HG02970 (cell line): ENCODE results near the gene TMED1.

ENCODE experiments used
- ATAC-seq: cut with Tn5 transposase; IDR thresholded peaks from one replicate; pipeline ENCODE4 v1.9.1; 2021; ENCODE audit warnings: mild to moderate bottlenecking, moderate library complexity, moderate number of reproducible peaks; ENCODE audit not compliant: unreplicated experiment, low FRiP score

The TMED1 gene

DNA sequence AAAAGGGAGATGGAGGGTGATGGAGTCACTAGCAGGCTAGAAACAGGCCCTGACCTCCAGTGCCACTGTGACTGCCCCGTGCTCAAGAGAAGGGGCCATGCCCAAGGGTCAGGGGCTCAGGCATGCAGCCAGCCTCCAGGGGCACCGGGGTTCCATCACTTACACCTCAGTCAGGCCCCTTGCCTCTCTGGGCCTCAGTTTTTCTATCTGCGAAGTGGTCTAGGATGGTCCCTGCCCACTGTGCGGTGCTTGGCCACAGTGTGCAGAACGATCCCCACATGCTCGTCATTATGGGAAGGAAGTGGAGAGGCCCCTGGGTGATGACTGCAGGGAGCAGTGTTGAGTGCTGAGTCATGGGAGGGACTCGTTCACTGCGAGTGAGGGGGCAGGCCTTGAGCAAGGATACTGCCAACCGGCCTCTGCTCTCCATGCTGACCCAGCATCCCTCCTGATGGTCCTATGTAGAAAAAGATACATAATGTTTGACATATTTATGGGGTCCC is 23.1 kb downstream of the TMED1 start:
- no peak for ATAC-seq

DNA sequence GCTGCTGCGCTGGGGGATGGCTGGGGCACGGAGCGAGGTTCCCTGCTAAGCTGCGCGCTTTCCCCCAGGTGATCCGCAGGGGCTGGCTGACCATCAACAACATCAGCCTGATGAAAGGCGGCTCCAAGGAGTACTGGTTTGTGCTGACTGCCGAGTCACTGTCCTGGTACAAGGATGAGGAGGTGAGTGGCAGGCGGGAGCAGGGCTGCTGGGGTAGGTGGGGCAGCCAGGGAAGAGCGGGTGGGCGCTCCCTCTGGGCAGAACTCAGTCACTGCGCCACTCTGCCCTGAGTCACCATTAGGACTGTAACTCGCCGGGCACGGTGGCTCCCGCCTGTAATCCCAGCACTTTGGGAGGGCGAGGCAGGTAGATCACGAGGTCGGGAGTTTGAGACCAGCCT is 23.8 kb downstream of the TMED1 start:
- ATAC-seq = no peak

DNA sequence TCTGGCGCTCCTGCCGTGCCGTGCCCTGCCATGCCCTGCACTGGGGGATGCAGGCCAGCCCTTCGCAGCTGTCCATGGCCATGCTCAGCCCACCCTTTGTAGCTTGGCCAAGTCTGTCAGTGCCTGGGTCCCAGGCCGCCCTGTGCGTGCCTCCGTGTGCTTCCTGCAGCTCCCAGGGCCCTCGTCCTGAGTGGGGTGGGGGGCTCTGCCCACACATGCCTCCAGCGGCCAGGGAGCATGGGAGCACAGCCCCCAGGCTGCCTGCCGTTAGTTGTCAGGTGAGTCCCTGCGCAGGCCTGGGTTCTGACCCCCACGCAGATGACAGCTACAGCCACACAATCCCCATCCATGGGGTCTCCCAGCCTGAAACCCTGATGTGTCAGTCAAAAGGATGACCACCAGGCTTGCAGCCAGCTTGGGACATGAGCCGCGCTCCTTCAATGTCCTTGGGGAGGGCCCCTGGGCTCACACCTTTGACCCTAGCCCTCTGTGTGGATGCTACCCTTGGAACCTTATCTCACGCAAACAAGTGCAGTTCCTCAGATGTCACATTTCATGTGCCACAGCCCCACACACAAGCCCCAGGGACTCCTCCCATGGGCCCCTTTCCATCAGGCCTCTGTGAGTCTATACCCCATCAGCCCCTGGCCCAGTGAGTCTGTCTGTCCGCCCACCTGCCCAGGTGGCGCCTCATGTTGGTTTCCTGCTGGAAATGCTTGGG is 24.5 kb downstream of the TMED1 start:
- ATAC-seq = no peak

DNA sequence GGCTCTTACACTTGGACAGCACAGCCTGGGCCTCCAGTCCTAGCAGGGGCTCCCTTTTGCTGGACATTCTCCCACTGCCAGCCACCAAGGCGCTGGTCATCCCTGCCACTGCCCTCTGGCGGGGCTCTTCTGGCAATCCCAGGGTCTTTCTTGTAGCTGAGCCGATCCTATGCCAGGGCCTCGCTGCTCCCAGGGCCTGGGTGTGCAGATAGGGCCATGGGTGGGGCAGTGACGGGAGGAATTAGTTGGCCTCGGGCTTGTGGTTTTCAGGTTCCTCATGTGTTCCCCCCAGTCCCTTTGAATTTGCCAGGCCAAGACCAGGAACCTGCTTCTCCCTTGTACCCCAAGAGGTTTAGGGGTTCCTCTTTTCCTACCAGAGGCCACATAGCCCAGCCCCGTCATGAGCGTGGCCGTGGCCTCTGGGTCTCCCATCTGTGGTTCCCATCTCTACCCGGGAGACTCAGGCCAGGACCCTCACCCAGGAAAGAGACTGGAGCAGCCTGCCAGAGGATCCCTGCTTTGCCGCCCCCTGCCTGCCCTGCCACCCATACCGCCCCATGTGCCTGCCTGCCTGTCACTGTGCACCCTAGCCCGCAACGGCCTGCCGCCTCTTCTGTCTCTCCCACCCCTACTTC is 26.2 kb downstream of the TMED1 start:
- ATAC-seq = no peak

DNA sequence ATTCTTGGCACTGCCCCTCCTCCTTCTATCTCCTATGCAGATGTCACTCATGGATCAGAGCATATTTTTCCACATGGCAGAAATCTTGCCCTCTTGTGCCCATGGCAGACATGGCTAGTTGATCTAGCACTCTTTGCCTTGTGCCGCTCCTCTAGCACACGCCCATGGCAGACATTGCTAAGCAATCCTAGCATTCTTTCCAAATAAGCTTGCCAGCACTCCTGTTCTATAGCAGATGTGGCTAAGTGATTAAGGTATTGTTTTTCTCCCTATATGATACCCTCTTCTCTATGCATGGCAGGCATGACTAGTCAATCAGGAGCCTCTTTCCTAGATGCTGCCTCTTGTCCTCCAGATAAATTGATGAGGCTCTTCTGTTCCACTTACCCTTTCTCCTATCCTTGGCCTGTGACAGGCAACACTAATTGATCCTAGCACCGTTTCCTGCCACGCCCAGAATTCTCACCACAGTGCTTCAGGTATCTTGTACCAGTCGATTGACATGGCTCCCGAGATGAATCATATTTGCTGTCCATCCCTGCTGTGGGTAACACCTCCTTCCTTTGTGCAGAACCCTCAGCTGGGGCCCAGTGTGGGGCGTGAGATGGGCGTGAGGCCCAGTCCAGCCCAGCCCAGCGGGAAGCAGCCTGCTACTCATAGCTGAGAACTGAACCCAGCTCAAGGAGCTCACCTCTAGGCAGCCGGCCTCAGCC is 26.9 kb downstream of the TMED1 start:
- ATAC-seq = no peak

DNA sequence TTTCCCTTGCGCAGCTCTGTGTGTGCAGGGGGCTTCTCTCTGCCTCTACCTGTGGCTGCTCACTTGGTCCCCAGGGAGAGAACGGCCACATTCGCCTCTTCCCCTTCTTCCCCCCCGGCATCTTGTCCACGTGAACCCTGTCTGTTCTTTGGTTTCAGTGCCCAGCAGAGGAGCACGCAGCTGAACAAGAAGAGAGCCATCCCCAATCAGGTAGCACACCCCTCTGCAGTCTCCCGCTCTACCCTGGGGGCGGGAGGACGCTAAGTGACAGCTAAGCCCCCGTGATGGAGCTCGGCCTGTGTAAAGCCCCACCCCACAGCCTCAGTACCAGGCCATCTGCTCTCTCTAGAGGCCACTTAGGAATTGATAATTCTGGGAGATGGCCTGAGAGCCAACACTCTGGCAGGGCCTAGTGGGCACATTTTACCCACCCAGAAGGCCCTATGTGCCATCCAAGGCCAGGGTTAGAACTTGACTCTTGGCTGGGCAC is 30.2 kb downstream of the TMED1 start:
- no peak for ATAC-seq

DNA sequence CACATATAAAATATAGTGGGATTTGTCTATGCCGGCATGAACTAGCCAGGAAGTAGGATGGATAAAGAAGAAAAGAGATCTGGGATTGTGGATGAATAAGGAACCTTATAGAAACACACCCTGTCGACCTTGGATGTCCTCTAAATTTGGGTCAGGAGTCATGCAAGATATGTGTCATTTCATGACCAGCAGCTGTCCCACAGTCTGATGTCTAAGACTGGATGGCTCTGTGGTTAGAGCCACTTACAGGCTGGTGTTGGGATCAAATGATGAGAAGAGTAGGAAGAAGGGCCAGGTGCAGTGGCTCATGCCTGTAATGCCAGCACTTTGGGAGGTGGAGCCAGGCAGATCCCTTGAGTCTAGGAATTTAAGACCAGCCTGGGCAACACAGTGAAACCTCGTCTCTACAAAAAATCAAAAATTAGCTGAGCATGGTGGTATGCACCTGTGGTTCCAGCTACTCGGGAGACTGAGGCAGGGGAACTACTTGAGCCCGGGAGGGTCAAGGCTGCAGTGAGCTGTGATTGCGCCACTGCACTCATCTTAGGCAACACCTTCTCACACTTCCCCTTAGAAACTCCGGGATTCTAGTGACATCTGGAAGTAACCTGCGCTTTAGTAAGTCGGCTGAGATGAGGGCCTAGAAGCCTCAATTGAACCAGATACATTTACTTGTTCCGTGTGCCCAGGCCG is 30.8 kb downstream of the TMED1 start:
- no peak for ATAC-seq

GRCh38 chr19:10803252-10803651 is 32.8 kb downstream of the TMED1 start:
- ATAC-seq = no peak

GRCh38 chr19:10802479-10802878 is 33.5 kb downstream of the TMED1 start:
- ATAC-seq = no peak

DNA sequence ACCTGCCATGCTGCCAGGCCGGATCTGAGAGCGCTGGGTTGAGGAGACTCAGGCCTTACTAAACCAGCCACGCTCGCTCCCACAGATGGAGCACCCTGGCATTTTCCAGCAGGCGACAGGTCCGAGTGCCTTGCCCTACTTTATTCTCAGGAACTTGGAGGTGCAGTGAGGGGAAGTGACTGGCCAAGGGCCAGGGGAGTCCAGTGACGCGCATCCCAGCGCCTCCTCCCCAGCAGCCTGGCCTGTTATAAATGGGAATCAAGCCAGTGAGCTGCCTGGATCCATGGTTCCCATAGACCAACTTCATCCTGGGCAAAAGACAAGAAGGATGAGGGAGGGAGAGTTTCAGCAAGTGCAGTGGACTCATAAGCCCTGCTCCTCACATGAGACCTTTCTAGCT is 35.5 kb downstream of the TMED1 start:
- ATAC-seq = no peak

DNA sequence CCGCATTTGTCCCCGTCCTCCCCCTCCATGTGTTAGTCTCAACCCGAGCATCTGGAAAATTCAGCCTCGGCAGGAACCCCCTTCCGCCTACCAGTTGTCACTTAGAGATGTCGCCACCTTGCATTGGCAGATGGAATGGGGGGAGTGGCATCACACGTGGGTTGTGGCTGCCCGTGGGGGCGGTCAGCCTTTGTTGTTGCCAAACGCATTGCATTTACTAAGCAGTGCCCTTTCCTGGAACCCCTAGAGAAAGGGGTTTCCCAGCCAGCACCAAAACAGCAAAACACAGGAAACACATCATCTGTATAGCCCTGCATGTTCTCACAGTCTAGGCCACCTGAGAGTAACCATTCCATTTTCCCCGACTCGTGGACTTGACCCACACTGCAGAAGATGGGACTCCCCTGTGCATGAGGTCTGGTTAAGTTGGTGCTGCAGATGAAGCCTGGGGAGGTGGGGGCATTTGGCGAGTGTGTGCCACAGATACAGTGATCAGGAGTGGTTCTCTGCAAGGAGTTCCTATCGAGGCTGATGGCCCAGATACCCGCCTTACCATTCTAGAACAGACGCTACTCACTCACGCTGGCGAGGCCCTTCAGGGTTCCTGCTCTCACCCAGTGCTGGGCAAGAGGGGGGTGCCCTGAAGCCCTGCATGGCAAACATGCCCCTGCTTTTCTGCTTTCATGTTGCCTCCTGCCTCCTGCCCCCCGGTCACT is 38.3 kb downstream of the TMED1 start:
- ATAC-seq = no peak

- ATAC-seq = no peak
These were observed 38.9 kb downstream of the TMED1 start for GRCh38 chr19:10797078-10797477.

GRCh38 chr19:10796653-10797052 is 39.4 kb downstream of the TMED1 start:
- no peak for ATAC-seq

DNA sequence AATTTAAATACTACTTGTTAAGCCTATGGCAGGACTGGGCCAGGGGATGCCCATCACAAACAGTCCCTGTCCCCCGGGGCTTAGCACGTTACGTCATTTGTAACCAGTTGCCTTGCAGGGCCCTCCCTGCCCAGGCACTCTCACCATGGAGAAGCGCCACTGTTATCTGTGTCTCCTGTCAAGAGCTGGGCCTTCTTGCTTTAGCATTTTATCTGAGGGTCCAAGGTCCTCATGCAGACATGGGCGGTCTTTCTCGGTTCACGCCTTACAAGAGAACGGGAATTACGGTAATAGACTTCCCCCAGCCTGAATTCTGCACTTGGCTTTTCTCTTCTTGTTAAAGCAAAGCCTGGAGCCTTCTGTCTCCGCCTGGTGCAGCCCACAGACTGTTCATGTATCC is 46.1 kb downstream of the TMED1 start:
- no peak for ATAC-seq

DNA sequence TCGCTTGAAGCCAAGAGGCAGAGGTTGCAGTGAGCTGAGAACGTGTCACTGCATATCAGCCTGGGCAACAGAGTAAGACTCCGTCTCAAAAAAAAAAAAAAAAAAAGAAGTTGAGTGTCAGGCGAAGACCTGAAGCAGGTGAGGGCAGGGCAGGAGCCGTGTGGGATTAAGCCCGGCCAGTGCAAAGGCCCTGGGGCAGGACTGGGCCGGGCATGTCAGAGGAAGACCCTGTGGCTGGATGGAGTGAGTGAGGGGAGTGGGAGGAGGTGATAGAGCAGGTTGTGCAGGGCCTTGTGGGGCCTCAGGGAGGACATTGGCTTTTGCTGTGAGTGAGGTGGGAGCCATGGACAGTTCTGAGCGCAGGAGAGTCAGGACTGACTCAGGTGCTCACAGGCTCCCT is 47.9 kb downstream of the TMED1 start:
- ATAC-seq = no peak

GRCh38 chr19:10784257-10784656 is 51.8 kb downstream of the TMED1 start:
- ATAC-seq = no peak

DNA sequence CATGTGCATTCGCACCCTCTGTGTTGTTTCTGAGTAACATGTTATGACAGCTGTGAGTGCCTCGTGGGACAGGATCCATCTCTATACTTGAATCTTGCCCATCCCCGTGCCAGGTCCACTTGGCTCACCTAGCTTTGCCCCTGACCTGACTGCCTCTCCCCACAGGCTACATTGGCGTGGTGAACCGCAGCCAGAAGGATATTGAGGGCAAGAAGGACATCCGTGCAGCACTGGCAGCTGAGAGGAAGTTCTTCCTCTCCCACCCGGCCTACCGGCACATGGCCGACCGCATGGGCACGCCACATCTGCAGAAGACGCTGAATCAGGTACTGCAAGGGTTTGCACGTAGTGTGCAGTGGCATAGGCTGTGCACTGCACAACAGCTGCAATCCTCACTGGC is 53.2 kb downstream of the TMED1 start:
- ATAC-seq = no peak
